Peyer's patch (tissue), 4 donors: ENCODE measurements around the gene PTGDR2. TPM values are rescaled to one million over a fixed set of nuclear protein-coding genes. Genes with fewer than 3 reads are reported as not detected.

Experiments
- DNase-seq, 3 donors: peaks; one replicate each; pipeline ENCODE4 v3.0.0-alpha.2; 2017 to 2019
- H3K27ac ChIP-seq, 4 donors: fragments of 200-600 bp; sonication (generic); one replicate each; pipeline ENCODE4 v1.5.1; 2016 to 2019
- H3K27me3 ChIP-seq, 2 donors: fragments of 200-600 bp; sonication (generic); one replicate each; pipeline ENCODE4 v1.5.1; 2019
- H3K36me3 ChIP-seq, 3 donors: fragments of 200-600 bp; sonication (generic); one replicate each; pipeline ENCODE4 v1.5.1; 2016 to 2019
- H3K4me1 ChIP-seq, 4 donors: fragments of 200-600 bp; sonication (generic); one replicate each; pipeline ENCODE4 v1.5.1; 2016 to 2019
- H3K4me3 ChIP-seq, 4 donors: fragments of 200-600 bp; sonication (generic); 1 replicate in 3 of 4; 2 replicates in 1 of 4; pipeline ENCODE4 v1.5.1; 2016 to 2019; ENCODE audit warnings: mild to moderate bottlenecking in 1 of 4
- H3K9me3 ChIP-seq, 4 donors: fragments of 200-600 bp; sonication (generic); one replicate each; pipeline ENCODE4 v1.5.1; 2016 to 2019; ENCODE audit warnings: mild to moderate bottlenecking in 1 of 4
- CTCF ChIP-seq, 6 experiments: fragments of 450-650 bp in 4 of 6; fragments of 200-600 bp in 2 of 6; sonication (generic) in 1 of 6; IDR thresholded peaks; one replicate each; pipeline ENCODE4 v1.5.1; 2017 to 2019; ENCODE audit warnings: antibody characterized with exemption in 6 of 6, mild to moderate bottlenecking in 3 of 6, moderate library complexity in 1 of 6
- POLR2A ChIP-seq, 2 donors: fragments of 450-650 bp; IDR thresholded peaks; one replicate each; pipeline ENCODE4 v1.5.1; 2017; ENCODE audit warnings: antibody characterized with exemption in 2 of 2, mild to moderate bottlenecking in 2 of 2, moderate library complexity in 2 of 2
- total RNA-seq, 4 donors: library from RNA; depleted of rRNA; stranded (reverse); fragments of >200 nt; gene quantifications; one replicate each; pipeline ENCODE4 v1.1.0, GENCODE V29; 2016

PTGDR2 gene
- total RNA-seq, 4 donors from 2014 or later, result 1.5 to 18.2 (median 2.6) TPM

GRCh38 chr11:60878245-60879101 is 22.7 kb upstream of the PTGDR2 start:
- no peaks in the 10 kb centered on the region for H3K9me3 ChIP-seq
- peaks cover 0 to 1% (median 0%) of the 10 kb centered on the region in 4 donors for H3K4me1 ChIP-seq
- H3K4me3 ChIP-seq, result no peak overlapping the region
- H3K27me3 ChIP-seq, result no peaks in the 10 kb centered on the region
- peak overlapping the region in 3 of 4 donors; percentile 21 to 71 (median 68) for H3K27ac ChIP-seq
- no peaks in the 10 kb centered on the region for H3K36me3 ChIP-seq
- no peak for TF ChIP-seq POLR2A (IDR thresholded peaks at IDR 0.05)
- TF ChIP-seq CTCF (IDR thresholded peaks at IDR 0.05), result no peak
- DNase-seq, result peak in 1 of 3 donors; percentile 23

- peaks cover 0 to 10% (median 0%) of the 10 kb centered on the region in 4 donors for H3K4me1 ChIP-seq
- H3K4me3 ChIP-seq, result no peak overlapping the region
- TF ChIP-seq CTCF (IDR thresholded peaks at IDR 0.05) (no peak), POLR2A (IDR thresholded peaks at IDR 0.05) (no peak)
- H3K36me3 ChIP-seq, result no peaks in the 10 kb centered on the region
- H3K27me3 ChIP-seq, result no peaks in the 10 kb centered on the region
- H3K27ac ChIP-seq, result no peak overlapping the region
- no peaks in the 10 kb centered on the region for H3K9me3 ChIP-seq
- peak in 2 of 3 donors; percentile 34 to 40 for DNase-seq
Measured at GRCh38 chr11:60876168-60876485, 20.4 kb upstream of the PTGDR2 start.

- no peak overlapping the region for H3K4me3 ChIP-seq
- DNase-seq, result peak in 2 of 3 donors; percentile 26 to 46
- no peaks in the 10 kb centered on the region for H3K9me3 ChIP-seq
- peaks cover 0 to 15% (median 0%) of the 10 kb centered on the region in 4 donors for H3K4me1 ChIP-seq
- H3K27ac ChIP-seq, result no peak overlapping the region
- no peaks in the 10 kb centered on the region for H3K27me3 ChIP-seq
- H3K36me3 ChIP-seq, result no peaks in the 10 kb centered on the region
- TF ChIP-seq POLR2A (IDR thresholded peaks at IDR 0.05) (no peak), CTCF (IDR thresholded peaks at IDR 0.05) (no peak)
Measured at GRCh38 chr11:60875366-60876167, 19.8 kb upstream of the PTGDR2 start.

GRCh38 chr11:60874421-60875365 is 18.9 kb upstream of the PTGDR2 start:
- no peak overlapping the region for H3K4me3 ChIP-seq
- H3K36me3 ChIP-seq, result no peaks in the 10 kb centered on the region
- H3K27me3 ChIP-seq, result no peaks in the 10 kb centered on the region
- no peaks in the 10 kb centered on the region for H3K9me3 ChIP-seq
- DNase-seq, result peak in 2 of 3 donors; percentile 35 to 36
- TF ChIP-seq CTCF (IDR thresholded peaks at IDR 0.05), result no peak
- TF ChIP-seq POLR2A (IDR thresholded peaks at IDR 0.05), result no peak
- H3K4me1 ChIP-seq, result peaks cover 0 to 15% (median 0%) of the 10 kb centered on the region in 4 donors
- no peak overlapping the region for H3K27ac ChIP-seq

- Histone ChIP-seq H3K9me3 (no peaks in the 10 kb centered on the region), H3K4me1 (peaks cover 0 to 15% (median 0%) of the 10 kb centered on the region in 4 donors), H3K27ac (peak overlapping the region in 2 of 4 donors; percentile 48 to 65), H3K36me3 (no peaks in the 10 kb centered on the region), H3K27me3 (no peaks in the 10 kb centered on the region), H3K4me3 (no peak overlapping the region)
- DNase-seq, result peak in 2 of 3 donors; percentile 29 to 41
- TF ChIP-seq POLR2A (IDR thresholded peaks at IDR 0.05), result no peak
- no peak for TF ChIP-seq CTCF (IDR thresholded peaks at IDR 0.05)
Measured at GRCh38 chr11:60873533-60873932, 17.8 kb upstream of the PTGDR2 start.
